CD4-positive, CD25-positive, alpha-beta regulatory T cell (primary cell): ENCODE results near the gene MRPS10. TPM values are rescaled to one million over a fixed set of nuclear protein-coding genes. Genes with fewer than 3 reads are reported as not detected.

Source experiments
- ATAC-seq, 2 donors: fragments of 150-1000 bp; cut with Tn5 transposase; one replicate each; pipeline ENCODE4 v1.10.0; 2021; ENCODE audit warnings: low read depth in 2 of 2, moderate number of reproducible peaks in 2 of 2, moderate library complexity in 1 of 2
- DNase-seq, 3 donors: peaks; one replicate each; pipeline versions ENCODE4 v3.0.0 to v3.0.0-alpha.2; 2012 to 2022; ENCODE audit warnings: mixed read lengths in 1 of 3
- H3K27ac ChIP-seq: one replicate; pipeline ENCODE4 v1.7.0; 2013; ENCODE audit warnings: mild to moderate bottlenecking, low read length; ENCODE audit not compliant: insufficient read depth, poor library complexity, severe bottlenecking
- H3K27me3 ChIP-seq: one replicate; pipeline ENCODE4 v1.7.0; 2013; ENCODE audit warnings: low read length; ENCODE audit not compliant: control insufficient read depth, insufficient read depth
- H3K36me3 ChIP-seq: one replicate; pipeline ENCODE4 v1.7.0; 2013; ENCODE audit warnings: mild to moderate bottlenecking, low read length, moderate library complexity; ENCODE audit not compliant: control insufficient read depth, insufficient read depth
- H3K4me1 ChIP-seq: 2 replicates; pipeline ENCODE4 v1.7.0; 2013; ENCODE audit warnings: mild to moderate bottlenecking, low read length; ENCODE audit not compliant: insufficient read depth, control insufficient read depth, poor library complexity, severe bottlenecking
- H3K4me3 ChIP-seq: one replicate; pipeline ENCODE4 v1.7.0; 2013; ENCODE audit warnings: low read depth, mild to moderate bottlenecking, low read length, moderate library complexity
- H3K9me3 ChIP-seq, 2 experiments: 1 replicate in 1 of 2; 2 replicates in 1 of 2; pipeline ENCODE4 v1.7.0; 2013; ENCODE audit warnings: low read length in 2 of 2, mild to moderate bottlenecking in 1 of 2, moderate library complexity in 1 of 2; ENCODE audit not compliant: control insufficient read depth in 2 of 2
- H3K27ac Mint-ChIP-seq, 3 donors: one replicate each; pipeline ENCODE4 v1.8.0; 2020 to 2022; ENCODE audit warnings: mild to moderate bottlenecking in 3 of 3, mixed read lengths in 3 of 3, moderate library complexity in 2 of 3
- H3K27me3 Mint-ChIP-seq: one replicate; pipeline ENCODE4 v1.8.0; 2022; ENCODE audit warnings: mild to moderate bottlenecking, mixed read lengths
- H3K36me3 Mint-ChIP-seq: one replicate; pipeline ENCODE4 v1.8.0; 2020; ENCODE audit warnings: mixed read lengths
- H3K4me1 Mint-ChIP-seq, 4 donors: one replicate each; pipeline ENCODE4 v1.8.0; 2020 to 2022; ENCODE audit warnings: mixed read lengths in 4 of 4, mild to moderate bottlenecking in 1 of 4
- H3K4me3 Mint-ChIP-seq, 4 donors: one replicate each; pipeline ENCODE4 v1.8.0; 2020 to 2022; ENCODE audit warnings: mild to moderate bottlenecking in 4 of 4, mixed read lengths in 4 of 4, moderate library complexity in 3 of 4
- H3K9me3 Mint-ChIP-seq, 7 donors: one replicate each; pipeline ENCODE4 v1.8.0; 2020 to 2022; ENCODE audit warnings: mixed read lengths in 7 of 7, mild to moderate bottlenecking in 3 of 7, moderate library complexity in 2 of 7
- polyA plus RNA-seq, 4 donors: library from polyadenylated mRNA; unstranded; fragments of 300-500 nt; fragmentation: Illumina TruSeq; gene quantifications; one replicate each; pipeline ENCODE4 v1.2.3, GENCODE V29; 2021
- total RNA-seq: library from RNA; stranded (reverse); gene quantifications from one replicate; pipeline ENCODE4 v1.2.3, GENCODE V29; 2022

Gene MRPS10
- total and polyA plus RNA-seq, 5 donors from 2014 or later, result 16.2 to 53.9 (median 45.9) TPM

DNA sequence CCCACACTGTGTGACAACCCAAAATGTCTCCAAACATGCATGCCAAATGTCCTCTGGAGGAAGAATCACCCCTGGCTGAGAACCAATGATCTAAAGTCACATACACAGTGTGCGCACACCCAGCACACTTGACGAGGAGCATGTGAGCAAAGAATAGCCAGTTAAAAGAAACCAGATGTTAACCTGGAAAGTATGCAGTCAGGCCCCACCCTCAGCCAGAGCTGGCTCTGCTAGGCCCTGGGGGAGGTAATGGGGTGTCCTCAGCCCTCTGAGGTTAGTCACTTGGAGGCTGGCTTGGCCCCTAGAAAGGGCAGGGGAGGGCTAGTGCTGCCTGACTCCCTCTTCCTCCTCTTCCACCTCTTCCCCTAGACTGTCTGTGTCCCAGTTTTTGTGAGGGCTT is 59.6 kb downstream of the MRPS10 start:
- ATAC-seq, result no peak
- no peak overlapping the region for H3K4me3 ChIP-seq
- peaks cover 2% of the 10 kb centered on the region for H3K27me3 ChIP-seq
- no peaks in the 10 kb centered on the region for H3K36me3 Mint-ChIP-seq
- no peak for DNase-seq
- peaks cover 19% of the 10 kb centered on the region for H3K27me3 Mint-ChIP-seq
- no peaks in the 10 kb centered on the region for H3K4me1 ChIP-seq
- no peak overlapping the region for H3K4me3 Mint-ChIP-seq
- H3K9me3 Mint-ChIP-seq, result no peaks in the 10 kb centered on the region
- H3K36me3 ChIP-seq, result no peaks in the 10 kb centered on the region
- H3K27ac Mint-ChIP-seq, result no peak overlapping the region
- H3K9me3 ChIP-seq, result no peaks in the 10 kb centered on the region
- no peak overlapping the region for H3K27ac ChIP-seq
- H3K4me1 Mint-ChIP-seq, result no peaks in the 10 kb centered on the region

Other genes starting within 250 kb of the MRPS10 start
- gene TAF8, start 167.3 kb downstream of the MRPS10 start, total RNA-seq, result 46.7 TPM
- 10 to 100 TPM; 15.9 to 24.1 (median 20.7) TPM for gene TAF8, start 167.3 kb downstream of the MRPS10 start, polyA plus RNA-seq
- not detected for gene C6orf132, start 75.2 kb downstream of the MRPS10 start, total RNA-seq
- gene C6orf132, start 75.2 kb downstream of the MRPS10 start, polyA plus RNA-seq, result under 1 TPM in 1 of 4 donors, not detected in 3; 0.05 TPM
- not detected for gene GUCA1A, start 44.5 kb downstream of the MRPS10 start, total RNA-seq
- gene GUCA1A, start 44.5 kb downstream of the MRPS10 start, polyA plus RNA-seq, result not detected
- gene GUCA1B, start 22.9 kb downstream of the MRPS10 start, total RNA-seq, result 2.2 TPM
- under 1 TPM in 1 of 4 donors, not detected in 3; 0.40 TPM for gene GUCA1B, start 22.9 kb downstream of the MRPS10 start, polyA plus RNA-seq
- 55.7 TPM for gene TRERF1, start 234.1 kb upstream of the MRPS10 start, total RNA-seq
- 1 to 10 TPM; 2.3 to 4.9 (median 4.2) TPM for gene TRERF1, start 234.1 kb upstream of the MRPS10 start, polyA plus RNA-seq